Daoy (cell line): ENCODE measurements around the gene SCRN2. TPM values are rescaled to one million over a fixed set of nuclear protein-coding genes. Genes with fewer than 3 reads are reported as not detected.

ENCODE experiments used
- DNase-seq: peaks from one replicate; pipeline ENCODE4 v3.0.0-alpha.2; 2015; ENCODE audit warnings: low read depth
- total RNA-seq: library from RNA; depleted of rRNA; stranded (reverse); fragments of >200 nt; shearing (Covaris generic); gene quantifications from 2 replicates; pipeline ENCODE4 v1.2.3, GENCODE V29; 2014

Gene SCRN2
- total RNA-seq, 1 experiment from 2014 or later: 7.1 TPM

DNA sequence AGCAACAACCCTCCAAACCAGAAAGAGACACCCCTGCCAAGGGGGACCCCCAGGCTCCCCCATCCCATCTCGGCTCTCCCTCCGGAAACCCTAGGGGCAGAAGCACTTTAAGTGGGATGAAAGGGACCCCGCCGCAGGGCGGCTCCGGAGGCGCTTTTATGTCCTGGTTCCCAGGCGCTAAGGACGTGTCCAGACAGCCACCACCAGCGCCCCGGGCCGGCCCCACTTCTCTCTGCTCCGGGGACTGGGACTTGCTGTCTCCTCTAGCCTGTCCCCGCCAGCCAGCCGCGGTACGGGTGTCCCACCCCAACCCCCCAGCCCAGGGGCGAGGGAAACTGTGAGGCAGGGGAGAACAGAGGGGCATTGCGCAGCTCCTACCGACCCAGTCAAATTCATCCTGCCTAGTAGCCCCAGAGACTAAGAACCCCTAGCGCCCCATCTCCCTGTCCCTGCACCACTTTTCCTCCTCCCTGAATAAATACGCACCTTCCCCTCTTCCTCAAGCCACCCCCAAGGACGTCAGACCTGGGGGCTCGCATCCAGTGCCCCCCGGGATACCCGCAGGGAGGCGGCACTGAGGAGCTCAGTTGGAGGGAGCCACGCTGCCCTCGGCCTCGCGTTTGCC lies 5.8 kb upstream of the SCRN2 start:
- DNase-seq: no peak

- no peak for DNase-seq
These were observed 4.6 kb upstream of the SCRN2 start for GRCh38 chr17:47845716-47846075.

GRCh38 chr17:47844814-47845715 lies 4.0 kb upstream of the SCRN2 start:
- no peak for DNase-seq

- no peak for DNase-seq
These were observed 3.2 kb upstream of the SCRN2 start for GRCh38 chr17:47844227-47844626.

DNA sequence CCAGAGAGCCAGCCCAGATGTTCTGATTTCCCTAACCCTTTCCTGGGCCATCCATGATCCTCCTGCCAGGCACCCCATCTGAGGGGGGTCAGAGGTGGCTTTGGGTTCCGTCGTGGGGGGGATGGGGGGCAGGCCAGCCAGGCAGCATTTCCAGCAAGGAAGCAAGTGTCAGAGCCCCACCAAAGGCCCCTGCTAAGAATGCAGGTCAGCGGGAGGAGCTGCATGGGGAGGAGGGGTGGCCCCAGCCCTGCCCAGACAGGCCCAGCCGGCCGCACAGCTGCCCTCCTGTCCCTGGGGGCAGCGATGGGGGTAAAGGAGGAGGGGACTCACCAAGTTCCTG lies 2.3 kb upstream of the SCRN2 start:
- DNase-seq: no peak

- no peak for DNase-seq
These were observed 617 bp upstream of the SCRN2 start for GRCh38 chr17:47841488-47842291.

GRCh38 chr17:47840001-47840741 lies 902 bp downstream of the SCRN2 start:
- DNase-seq: no peak

DNA sequence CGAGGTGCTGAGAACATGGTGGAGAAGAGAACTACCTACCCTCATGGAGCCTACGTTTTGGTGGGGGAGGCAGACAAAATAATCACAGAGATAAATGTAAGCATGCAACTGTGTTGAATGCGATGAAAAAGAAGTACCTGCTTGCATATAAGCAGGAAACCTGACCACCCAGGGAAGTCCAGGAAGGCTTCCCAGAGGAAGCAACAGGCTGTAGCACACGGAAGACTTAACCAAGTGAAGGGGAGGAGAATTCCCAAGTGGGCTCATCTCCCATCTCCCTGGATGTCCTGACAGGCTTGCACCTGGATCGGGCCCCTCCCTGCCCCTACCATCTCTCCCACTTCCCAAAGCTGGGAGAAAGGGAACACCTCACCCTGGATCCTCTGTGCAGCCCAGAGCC lies 2.0 kb downstream of the SCRN2 start:
- DNase-seq: no peak

DNA sequence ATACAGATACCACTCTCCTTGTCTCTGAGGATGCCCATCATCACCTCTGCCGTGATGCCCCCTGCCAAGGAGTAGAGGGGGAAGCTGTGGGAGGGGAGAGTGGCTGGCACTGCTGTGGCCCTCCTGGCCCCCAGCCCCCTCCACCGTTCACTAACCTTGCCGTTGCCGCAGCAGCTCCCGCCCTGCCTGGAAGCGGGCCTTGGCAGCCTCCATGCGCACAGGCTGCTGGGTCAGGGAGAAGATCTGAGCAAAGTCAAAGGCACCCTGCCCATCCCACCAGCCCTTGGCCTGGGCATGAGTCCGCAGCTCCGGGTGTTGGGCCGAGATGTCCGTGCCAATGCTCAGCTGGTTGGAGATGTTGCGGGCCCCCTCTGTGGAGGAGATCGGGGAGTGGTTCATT lies 2.4 kb downstream of the SCRN2 start:
- DNase-seq: no peak

- peak; percentile 83 for DNase-seq
These were observed 3.6 kb downstream of the SCRN2 start for GRCh38 chr17:47837401-47838039.

GRCh38 chr17:47836601-47837000 lies 4.5 kb downstream of the SCRN2 start:
- DNase-seq: no peak

GRCh38 chr17:47834756-47835155 lies 6.3 kb downstream of the SCRN2 start:
- DNase-seq: no peak

DNA sequence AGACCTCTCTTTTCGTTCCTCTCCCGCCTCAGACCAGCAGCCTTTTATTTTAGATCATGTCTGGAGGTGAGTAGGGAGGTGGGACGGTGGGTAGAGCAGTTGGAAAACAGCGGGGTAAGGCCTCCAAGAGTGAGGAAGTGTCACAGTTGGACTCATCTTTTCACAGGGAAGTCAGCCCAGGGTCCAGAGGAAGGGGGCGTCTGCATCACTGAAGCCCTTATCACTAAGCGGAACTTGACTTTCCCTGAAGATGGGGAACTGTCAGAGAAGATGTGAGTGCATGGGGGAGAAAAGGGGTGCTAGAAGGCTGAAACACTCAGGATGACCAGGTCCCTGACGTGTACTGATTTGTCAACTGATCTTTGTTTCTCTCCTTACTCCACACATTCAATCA lies 9.1 kb downstream of the SCRN2 start:
- no peak for DNase-seq

DNA sequence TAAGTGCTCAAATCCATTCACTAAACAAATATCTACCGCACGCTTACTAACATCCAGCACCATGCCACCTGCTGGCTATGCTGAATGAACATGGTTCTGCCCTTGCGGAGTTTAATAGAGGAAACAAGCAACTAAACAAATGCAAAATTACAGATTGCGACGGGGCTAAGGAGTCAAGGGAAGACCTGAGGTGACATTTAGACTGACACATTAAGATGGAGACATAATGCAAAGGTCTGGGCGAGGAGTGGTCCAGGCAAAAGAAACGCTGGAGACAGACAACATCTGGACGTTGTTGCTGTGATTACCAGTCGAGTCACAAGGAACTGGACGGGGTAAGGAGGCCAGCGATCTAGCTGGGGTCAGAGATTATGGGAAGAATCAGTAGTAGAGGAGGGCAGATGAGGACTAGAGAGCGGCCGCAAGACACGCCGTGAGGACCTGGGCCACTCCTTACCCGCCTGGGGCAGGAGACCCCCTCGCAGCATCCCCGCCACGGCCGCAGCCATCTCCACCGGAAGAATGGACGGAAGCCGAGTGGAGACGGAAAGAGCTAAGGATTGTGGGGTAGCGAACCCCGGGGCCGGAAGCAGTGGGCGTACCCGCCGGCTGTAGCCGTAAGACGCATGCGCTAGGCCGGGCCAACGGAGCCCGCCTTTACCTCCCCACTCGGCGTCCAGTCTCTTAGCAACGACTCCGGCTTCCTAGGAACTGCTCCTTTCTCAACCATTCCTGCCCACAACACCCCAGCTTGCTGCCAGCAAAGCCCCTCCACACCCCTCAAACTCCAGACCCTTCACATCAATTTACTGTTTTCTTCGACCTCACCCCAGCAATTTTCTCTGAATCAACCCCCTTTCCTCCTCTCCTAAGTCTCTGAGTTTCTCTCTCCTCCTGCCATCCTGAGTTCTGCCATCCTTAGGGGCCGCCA lies 9.8 kb downstream of the SCRN2 start, which contains the start of the genes LRRC46 and MRPL10:
Gene LRRC46 (plus strand): TSS at position 668 of the 931 bp plus-strand sequence. CDS start 320 bp downstream, outside the sequence.
Gene MRPL10 (minus strand): TSS at position 539 of the 931 bp plus-strand sequence. CDS start 30 bp downstream, at position 509.
- peak; percentile 92 for DNase-seq

DNA sequence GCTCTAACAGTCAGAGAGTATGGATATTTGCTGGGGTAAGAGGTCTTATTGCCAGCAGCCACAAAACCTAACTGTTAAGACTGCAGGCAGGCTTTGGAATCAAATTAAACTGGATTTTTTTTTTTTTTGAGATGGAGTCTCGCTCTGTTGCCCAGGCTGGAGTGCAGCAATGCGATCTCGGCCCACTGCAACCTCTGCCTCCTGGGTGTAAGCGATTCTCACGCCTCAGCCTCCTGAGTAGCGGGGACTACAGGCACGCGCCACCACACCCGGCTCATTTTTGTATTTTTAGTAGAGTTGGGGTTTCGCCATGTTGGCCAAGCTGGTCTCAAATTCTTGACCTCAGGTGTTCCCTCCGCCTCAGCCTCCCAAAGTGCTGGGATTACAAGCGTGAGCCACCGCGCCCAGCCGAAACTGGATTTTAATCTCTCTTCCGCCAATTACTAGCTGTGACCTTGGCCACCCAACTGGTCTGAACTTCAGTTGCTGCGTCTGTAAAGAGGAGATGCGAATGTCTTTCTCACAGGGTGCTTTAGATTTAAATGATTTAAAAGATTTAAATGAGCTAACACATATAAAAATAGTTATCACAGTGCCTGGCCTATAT lies 10.6 kb downstream of the SCRN2 start:
- DNase-seq: no peak

DNA sequence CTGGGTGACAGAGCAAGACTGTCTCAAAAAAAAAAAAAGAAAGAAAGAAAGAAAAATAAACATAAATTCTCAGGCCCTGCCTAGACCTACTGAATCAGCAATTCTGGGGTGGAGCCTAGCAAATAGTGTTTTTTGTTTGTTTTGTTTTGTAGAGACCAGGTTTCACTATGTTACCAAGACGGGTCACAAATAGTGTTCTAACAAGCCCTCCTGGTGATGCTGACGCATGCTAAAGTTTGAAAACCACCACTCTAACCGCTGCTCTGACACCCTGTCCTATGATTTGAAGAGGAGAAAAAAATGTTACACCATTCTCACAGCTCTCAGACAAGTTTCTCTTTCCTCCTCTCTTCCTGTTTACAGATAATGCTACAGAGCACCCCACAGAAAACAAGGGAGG lies 11.2 kb downstream of the SCRN2 start:
- no peak for DNase-seq

DNA sequence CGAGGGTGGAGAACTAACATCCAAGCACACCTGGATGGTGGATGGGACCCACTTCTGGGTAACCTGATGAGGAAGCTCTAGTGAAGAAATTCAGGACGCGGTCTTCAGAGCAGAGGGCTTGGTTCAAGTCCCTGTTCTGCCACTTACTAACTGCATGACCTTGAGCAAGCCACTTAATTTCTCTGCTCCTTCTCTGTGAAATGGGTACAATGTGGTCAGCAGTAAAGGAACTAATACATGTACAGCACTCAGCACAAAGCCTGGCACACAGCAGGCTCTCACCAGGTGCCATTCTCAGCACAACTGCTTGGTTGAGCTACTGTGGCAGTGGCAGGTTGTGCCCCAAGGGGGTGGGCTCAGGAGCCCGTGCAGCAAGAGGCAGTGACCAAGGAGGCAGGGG lies 17.6 kb downstream of the SCRN2 start:
- DNase-seq: no peak

- DNase-seq: no peak
These were observed 18.3 kb downstream of the SCRN2 start for GRCh38 chr17:47822785-47823184.
